Measurements from ENCODE around the gene GPATCH8. TPM values are rescaled to one million over a fixed set of nuclear protein-coding genes. Genes with fewer than 3 reads are reported as not detected.

The GPATCH8 gene
- total RNA-seq, result 12.7 and 19.0 TPM in 2 replicates

GRCh38 chr17:44503147-44504029 is at the start of gene GPATCH8:
GPATCH8 (minus strand) TSS chr17:44503406; CDS start chr17:44503370, 36 bp downstream.

GRCh38 chr17:44389281-44389680 is 113.9 kb downstream of the GPATCH8 start, which contains the start of gene ITGA2B:
ITGA2B (minus strand) TSS chr17:44389649; CDS start chr17:44389473, 176 bp downstream.

GRCh38 chr17:44363613-44364159 is 139.5 kb downstream of the GPATCH8 start, which contains the start of gene FAM171A2:
FAM171A2 (minus strand) TSS chr17:44363853; CDS start chr17:44363714, 139 bp downstream.

Other genes starting within 250 kb of the GPATCH8 start
- gene SLC4A1, start 235.3 kb downstream of the GPATCH8 start, total RNA-seq, result not detected in 2 replicates
- 0.32 TPM in 1 of 2 replicates, not detected in the other for gene RUNDC3A, start 194.8 kb downstream of the GPATCH8 start, total RNA-seq
- 57.3 and 66.3 TPM in 2 replicates for gene SLC25A39, start 178.6 kb downstream of the GPATCH8 start, total RNA-seq
- 148 and 276 TPM in 2 replicates for gene GRN, start 158.1 kb downstream of the GPATCH8 start, total RNA-seq
- 7.0 and 10.4 TPM in 2 replicates for gene FAM171A2, start 139.6 kb downstream of the GPATCH8 start, total RNA-seq
- gene ITGA2B, start 113.8 kb downstream of the GPATCH8 start, total RNA-seq, result under 0.01 and 0.46 TPM in 2 replicates
- gene FZD2, start 54.1 kb upstream of the GPATCH8 start, total RNA-seq, result 1.4 and 2.6 TPM in 2 replicates
- under 0.01 TPM in 1 of 2 replicates, not detected in the other for gene MEIOC, start 153.1 kb upstream of the GPATCH8 start, total RNA-seq
- 49.7 and 69.5 TPM in 2 replicates for gene CCDC43, start 186.4 kb upstream of the GPATCH8 start, total RNA-seq
- 5.2 and 7.3 TPM in 2 replicates for gene DBF4B, start 205.3 kb upstream of the GPATCH8 start, total RNA-seq